Activated T-helper 1 cell treated with Interleukin-2 at 50 U/mL for 16 hours (primary cell): Measurements from ENCODE around the gene USP5.
"Not testable (repeated sequence)": the region's sequence is repeated elsewhere in the genome, so short reads cannot be mapped to it uniquely, and the experiment has no call there.

Experiments used
- DNase-seq: peaks from one replicate; pipeline ENCODE4 v3.0.0-alpha.2; 2020; ENCODE audit warnings: low read depth

The USP5 gene

DNA sequence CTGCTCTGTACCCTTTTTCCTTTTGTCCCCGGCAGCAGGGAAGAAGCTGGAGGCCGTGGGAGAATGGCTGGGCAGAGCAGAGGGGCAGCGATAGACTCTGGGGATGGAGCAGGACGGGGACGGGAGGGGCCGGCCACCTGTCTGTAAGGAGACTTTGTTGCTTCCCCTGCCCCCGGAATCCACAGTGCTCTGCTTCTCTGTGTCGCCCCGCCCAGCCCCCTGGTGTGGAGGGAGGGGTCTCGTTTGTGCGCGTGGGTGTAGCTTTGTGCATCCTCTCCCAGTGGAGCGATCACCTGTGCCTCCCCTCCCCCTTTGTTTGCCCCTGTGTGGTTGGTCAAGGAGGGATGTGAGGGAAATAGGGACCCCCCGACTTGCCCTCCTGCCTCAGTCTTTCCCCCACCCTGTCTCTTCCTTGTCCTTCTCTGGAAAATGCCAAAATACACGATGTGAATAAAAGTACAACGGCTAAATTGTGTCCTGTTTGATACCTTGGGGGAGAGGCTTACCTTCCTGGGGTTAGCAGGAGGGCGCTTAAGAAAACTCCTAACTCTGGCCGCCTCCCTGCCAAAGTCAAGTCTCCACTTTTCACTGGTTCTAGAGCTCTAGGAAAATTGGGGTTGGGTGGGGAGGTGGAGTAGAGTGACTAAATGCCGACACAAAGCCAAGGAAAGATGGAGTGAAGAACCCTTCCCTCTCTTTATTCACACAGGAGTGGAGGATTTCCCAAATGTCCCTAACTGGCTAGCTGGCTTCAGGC, 14.4 kb downstream of the USP5 start:
- DNase-seq = no peak

DNA sequence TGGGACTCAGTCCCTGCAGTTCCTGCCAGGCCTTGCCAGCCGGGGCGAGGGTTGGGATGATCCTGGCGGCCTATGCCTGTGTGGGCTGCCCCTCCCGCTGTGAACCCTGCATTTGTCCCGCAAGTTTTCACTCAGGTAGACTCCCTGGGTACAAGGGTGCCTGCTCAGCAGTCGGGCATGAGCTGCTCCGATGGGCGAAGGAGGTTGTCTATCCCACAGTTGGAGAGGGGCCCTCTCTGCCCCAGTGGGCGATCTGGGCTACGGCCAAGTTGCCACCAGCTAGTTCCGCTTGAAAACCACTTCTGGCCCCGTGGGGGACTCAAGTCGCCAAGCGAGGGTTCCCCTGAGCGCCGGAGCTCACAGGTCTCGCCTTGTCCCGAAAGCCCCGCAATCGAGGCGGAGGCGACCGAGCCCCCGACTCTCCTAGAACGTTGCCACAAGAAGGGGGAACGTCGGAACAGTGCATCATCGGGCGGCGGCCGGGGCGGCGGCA, 15.0 kb downstream of the USP5 start:
- DNase-seq = no peak

DNA sequence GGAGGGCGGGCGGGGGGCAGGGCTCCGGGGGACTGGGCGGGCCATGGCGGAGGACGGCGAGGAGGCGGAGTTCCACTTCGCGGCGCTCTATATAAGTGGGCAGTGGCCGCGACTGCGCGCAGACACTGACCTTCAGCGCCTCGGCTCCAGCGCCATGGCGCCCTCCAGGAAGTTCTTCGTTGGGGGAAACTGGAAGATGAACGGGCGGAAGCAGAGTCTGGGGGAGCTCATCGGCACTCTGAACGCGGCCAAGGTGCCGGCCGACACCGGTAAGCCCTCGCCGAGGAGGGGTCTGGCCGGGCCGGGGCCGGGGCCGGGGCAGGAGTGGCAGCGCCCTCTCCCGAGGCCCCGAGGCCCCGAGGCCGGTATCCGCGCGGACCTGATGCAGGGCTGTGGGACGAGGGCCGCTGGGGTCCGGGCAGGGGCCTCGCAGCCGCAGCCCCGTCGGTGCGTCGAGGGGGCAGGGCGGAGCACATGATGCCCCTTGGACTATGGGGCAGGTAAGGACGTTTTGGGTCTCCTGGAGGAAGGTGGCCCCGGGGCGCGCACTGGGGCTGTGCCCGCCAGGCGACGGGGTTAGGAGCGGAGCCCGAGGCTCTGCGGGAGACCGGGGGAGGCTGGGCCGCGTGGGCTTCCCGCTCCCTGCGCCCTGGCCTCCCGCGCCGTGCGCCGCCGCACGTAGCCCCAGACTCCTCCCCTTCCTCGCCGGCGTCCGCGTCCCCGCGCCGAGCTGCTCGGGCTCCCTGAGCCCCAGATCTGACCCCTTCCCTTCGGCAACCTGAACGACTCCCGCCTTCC, 15.7 kb downstream of the USP5 start, which contains the start of gene TPI1:
TSS of gene TPI1 (plus strand) at position 119 of the 798 bp plus-strand sequence. CDS start at position 155, 36 bp downstream.
- peak; percentile 68 for DNase-seq

GRCh38 chr12:6868211-6869048, 16.5 kb downstream of the USP5 start:
- no peak for DNase-seq

DNA sequence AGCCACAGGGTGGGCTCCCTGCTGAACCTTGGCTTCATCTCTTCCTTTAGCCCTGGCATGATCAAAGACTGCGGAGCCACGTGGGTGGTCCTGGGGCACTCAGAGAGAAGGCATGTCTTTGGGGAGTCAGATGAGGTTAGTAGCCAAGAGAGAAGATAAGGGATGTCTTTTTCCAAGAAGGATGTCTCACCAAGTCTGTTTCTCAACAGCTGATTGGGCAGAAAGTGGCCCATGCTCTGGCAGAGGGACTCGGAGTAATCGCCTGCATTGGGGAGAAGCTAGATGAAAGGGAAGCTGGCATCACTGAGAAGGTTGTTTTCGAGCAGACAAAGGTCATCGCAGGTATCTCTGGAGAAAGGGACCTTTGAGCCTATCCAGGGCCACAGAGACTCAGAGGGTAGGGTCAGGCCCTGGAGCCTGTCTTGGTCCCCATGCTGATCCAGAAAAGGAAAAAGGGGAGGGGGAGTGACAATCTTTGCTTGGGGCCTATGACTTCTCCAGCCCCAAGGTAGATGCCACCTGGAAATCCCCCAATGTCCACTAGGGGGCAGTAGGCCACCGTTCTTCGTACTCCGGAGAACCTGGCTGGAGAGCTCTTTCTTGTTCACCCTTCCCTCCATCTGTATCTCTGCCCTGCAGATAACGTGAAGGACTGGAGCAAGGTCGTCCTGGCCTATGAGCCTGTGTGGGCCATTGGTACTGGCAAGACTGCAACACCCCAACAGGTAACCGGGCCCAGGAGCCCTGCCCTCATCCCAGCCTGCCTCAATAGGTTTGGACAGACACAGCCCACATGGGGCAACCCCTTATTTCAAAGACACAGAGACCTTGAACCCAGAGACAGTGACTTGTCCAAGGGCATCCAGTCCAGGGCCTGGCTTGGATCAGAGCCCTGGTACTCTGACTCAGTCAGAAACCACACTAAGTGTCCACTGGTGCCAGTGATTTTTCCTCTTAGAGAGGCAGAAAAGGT, 17.4 kb downstream of the USP5 start:
- peak; percentile 73 for DNase-seq

GRCh38 chr12:6870304-6870703, 18.4 kb downstream of the USP5 start:
- not testable (repeated sequence) for DNase-seq

GRCh38 chr12:6871052-6871957, 19.4 kb downstream of the USP5 start:
- DNase-seq = no peak

DNA sequence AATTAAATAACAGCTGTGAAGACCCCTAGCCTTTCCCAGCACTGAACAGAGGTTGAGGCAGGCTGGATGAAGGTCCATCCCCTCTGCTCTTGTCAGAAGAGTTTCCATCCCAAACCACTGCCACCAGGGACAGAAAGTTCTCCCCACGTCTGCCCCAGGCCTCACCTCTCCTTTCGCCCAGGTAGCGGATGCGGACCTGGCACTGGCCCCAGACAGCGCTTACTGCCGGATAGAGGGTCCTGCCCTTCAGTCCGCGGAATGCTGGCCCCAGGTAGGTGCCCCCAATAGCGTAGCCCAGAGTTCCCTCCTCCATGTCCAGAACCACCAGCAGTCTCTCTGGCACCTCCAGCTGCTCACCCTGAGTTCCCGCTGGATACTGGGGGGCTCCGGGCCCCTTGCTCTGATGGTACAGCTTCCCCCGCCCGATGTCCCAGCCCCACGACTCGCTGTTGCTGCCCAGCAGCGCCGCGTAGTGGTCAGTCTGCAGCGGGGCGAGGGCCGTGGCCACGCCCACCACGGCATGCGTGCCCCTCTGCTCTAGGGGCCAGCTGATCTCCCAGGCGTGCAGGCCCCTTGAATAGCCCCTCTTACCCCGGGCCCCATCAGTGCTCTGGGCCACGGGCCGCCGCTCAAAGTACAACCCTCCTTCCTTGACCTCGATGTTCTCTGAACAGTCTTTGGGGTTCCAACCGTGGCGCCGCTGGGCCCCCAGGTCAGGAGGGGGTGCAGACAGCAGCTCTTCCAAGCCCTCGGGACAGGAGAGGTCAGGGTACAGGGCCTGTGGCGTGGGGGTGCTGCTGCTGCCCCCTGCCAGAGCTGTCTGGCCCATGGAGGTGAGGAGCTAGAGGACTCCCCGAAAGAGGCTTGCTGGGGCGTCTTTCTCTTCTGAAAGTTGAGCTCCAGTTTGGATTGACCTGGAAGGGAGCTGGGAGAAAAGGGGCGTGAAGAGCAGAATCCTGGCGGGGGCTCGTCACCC, 20.4 kb downstream of the USP5 start:
- DNase-seq = peak; percentile 73

DNA sequence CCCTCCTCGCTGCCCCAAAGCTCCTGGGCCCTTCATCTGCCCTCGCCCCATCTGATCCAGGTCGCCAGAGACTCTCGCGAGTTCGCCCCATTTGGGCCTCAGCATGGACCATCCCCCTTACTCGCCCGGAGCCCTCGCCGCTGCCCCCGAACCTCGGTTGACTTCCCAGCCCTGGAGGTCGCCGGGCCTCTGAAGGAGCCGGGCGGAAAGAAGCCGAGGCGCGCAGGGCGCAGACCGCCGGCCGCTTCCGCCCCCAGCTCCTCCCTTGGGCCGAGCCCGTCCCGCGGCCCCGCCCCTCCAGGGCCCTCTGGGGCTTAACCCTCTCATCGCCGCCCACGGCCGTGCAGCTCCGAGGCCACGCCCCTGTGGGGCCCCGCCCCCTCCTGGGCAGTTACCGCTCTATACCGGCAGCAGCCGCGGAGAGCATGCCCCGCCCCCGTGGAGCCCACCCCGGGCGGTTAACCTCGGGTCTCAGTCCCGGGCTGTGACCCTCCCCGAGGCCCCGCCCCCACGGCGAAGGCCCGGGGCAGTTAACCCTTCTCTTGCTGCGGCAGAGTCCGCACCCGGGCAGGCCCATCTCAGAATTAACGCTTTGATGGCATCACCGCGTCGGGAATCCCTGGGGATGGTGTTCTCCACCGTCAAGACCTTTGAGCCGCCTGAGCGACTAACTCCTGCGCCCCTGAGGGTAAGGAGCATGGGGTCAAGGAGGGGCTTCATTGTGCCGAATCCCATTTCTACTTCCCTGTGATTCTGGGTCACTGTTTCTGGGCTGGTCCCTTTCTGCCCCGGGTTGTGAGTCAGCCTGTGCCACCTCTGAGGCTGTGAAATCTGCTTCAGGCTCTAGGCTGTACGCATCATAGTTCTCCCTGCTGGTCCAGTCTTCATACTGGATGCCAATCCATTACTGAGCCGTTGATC, 21.4 kb downstream of the USP5 start, which contains the start of gene SPSB2:
TSS of gene SPSB2 (minus strand) at position 210 of the 921 bp plus-strand sequence. CDS start 402 bp downstream, outside the sequence.
- DNase-seq = peak; percentile 99

DNA sequence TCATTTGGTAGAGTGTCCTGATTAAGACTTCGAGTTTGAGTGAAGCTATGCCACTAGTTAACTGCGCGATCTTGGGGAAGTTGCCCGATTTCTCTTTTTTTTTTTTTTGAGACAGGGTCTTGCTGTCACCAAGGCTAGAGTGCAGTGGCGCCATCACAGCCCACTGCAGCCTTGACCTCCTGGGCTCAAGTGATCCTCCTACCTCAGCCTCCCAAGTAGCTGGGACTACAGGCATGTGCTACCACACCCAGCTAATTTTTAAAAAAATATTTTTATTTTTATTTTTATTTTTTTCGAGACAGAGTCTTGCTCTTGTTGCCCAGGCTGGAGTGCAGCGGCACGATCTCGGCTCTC, 22.0 kb downstream of the USP5 start:
- not testable (repeated sequence) for DNase-seq

DNA sequence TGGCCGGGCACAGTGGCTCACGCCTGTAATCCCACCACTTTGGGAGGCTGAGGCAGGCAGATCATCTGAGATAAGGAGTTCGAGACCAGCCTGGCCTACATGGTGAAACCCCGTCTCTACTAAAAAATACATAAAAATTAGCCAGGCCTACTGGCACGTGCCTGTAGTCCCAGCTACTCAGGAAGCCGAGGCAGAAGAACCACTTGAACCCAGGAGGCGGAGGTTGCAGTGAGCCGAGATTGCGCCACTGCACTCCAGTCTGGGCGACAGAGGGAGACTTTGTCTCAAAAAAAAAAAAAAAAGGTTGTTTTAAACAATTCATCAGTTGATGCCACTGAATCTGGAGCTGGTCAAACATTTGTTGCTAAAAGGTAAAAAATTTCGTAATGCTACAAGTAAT, 27.9 kb downstream of the USP5 start:
- DNase-seq = not testable (repeated sequence)

DNA sequence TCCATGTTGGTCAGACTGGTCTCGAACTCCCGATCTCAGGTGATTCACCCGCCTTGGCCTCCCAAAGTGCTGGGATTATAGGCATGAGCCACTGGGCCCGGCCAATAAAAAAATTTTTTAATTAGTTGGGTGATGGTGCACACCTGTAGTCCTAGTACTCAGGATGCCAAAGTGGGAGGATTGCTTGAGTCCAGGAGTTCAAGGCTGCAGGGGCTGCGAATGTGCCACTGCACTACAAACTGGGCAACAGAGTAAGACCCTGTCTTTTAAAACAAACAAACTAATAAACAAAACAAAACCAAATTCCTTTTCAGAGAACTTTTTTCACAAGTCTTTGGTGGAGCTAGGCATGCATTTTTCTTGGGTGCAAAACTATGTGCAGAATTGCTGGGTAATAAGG, 31.3 kb downstream of the USP5 start:
- no peak for DNase-seq

- no peak for DNase-seq
These were observed 31.7 kb downstream of the USP5 start for GRCh38 chr12:6883683-6884082.

DNA sequence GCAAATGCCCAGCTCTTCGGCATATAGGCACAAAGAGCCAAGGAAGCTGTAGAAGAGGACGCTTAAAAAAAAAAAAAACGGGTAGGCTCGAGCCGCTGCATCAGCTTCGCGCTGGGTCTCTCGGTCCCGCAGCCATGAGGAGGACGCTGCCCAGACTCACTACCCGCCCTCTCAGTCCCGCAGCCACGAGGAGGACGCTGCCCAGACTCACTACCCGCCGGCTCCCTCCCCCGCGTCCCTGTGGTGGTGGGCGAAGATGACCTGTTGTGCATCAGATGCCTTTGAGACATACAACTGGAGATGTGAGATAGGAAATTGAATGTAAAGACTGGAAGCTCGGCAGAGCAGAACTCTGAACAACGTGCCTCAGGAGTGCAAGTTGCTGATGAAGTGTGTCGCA, 32.6 kb downstream of the USP5 start:
- no peak for DNase-seq

GRCh38 chr12:6886206-6886999, 34.5 kb downstream of the USP5 start:
- DNase-seq = not testable (repeated sequence)

DNA sequence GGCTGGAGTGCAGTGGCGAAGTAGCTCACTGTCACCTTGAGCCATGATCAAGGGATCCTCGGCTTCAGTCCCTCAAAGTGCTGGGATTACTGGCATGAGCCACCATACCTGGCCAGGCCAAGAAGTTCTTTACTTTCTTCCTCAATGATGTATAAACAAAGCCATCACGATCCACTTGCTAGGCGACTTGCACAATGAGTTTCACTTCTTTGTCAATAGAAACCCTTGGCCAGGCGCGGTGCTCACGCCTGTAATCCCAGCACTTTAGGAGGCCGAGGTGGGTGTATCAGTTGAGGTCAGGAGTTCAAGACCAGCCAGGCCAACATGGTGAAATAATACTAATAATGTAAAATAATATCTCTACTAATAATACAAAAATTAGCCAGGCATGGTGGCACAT, 35.5 kb downstream of the USP5 start:
- no peak for DNase-seq

- DNase-seq = no peak
These were observed 36.4 kb downstream of the USP5 start for GRCh38 chr12:6888360-6888759.
